ENCODE measurements around the gene TMEM117. TPM values are rescaled to one million over a fixed set of nuclear protein-coding genes. Genes with fewer than 3 reads are reported as not detected.

Gene TMEM117
- total and polyA plus RNA-seq, 4 experiments from 2014 or later: 3.0 to 4.7 (median 3.8) TPM

DNA sequence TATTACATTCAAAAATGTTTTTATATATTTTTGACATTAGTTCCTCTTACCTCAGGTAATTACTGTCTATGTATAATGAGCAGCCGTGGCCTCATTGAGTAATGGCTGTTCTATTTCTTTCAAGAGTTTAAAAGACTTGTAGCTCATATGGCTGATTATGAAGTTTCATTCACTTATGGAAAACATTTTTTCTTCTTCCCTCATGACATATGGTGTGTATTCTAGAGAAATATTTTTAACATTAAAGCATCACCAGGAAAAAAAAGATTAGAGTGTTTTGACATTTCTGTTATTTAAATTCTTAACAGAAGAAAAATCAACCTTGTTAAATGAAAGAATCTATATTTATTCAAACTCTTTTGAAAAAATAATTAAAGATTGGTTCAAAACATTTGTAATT lies 422.4 kb downstream of the TMEM117 start:
- Histone ChIP-seq H3K27ac (ENCODE audit: low read depth, low read length) (no peak overlapping the region), H3K4me1 (ENCODE audit: insufficient read depth, low read length) (no peaks in the 10 kb centered on the region), H3K36me3 (ENCODE audit: insufficient read depth, low read length) (no peaks in the 10 kb centered on the region), H3K4me3 (ENCODE audit: low read length in 2 of 2) (no peak overlapping the region), H3K27me3 (ENCODE audit: insufficient read depth, low read length) (no peaks in the 10 kb centered on the region), H3K9me3 (ENCODE audit: control insufficient read depth in 1 of 2, low read length in 2 of 2) (no peaks in the 10 kb centered on the region)
- ChIA-PET CTCF (ENCODE audit: partially characterized antibody) (no interaction called here), POLR2A (ENCODE audit: partially characterized antibody) (no interaction called here)
- no peaks in the 10 kb centered on the region for H3K4me1 Mint-ChIP-seq
- H3K36me3 Mint-ChIP-seq: no peaks in the 10 kb centered on the region
- intact Hi-C loops (cut with micrococcal nuclease): no loop called here
- DNase-seq: no peak
- H3K9me3 Mint-ChIP-seq: no peaks in the 10 kb centered on the region
- no peaks in the 10 kb centered on the region for H3K27me3 Mint-ChIP-seq
- no peak overlapping the region for H3K4me3 Mint-ChIP-seq
- no peak overlapping the region for H3K27ac Mint-ChIP-seq

DNA sequence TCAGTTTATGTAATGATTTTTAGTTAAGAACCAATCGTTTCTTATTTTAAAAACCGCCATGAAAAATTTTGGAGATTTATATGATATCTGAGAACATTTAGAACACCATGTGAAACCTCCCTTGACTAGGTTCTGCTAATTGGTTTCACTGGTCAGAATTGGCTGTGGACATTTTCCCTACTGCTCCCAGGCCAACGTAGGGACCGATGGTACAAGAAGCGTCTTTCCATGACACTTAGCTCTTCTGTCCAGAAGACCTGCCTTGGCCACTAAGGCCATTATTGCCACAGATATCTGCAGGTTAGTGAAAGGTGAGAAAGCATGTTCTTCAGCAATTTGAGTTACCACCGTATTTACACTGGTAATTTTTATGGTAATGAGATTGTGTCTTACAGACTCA lies 424.0 kb downstream of the TMEM117 start:
- Histone ChIP-seq H3K36me3 (ENCODE audit: insufficient read depth, low read length) (no peaks in the 10 kb centered on the region), H3K9me3 (ENCODE audit: control insufficient read depth in 1 of 2, low read length in 2 of 2) (no peaks in the 10 kb centered on the region), H3K27ac (ENCODE audit: low read depth, low read length) (no peak overlapping the region), H3K4me1 (ENCODE audit: insufficient read depth, low read length) (no peaks in the 10 kb centered on the region), H3K27me3 (ENCODE audit: insufficient read depth, low read length) (no peaks in the 10 kb centered on the region), H3K4me3 (ENCODE audit: low read length in 2 of 2) (no peak overlapping the region)
- Mint-ChIP-seq H3K4me3 (no peak overlapping the region), H3K36me3 (no peaks in the 10 kb centered on the region), H3K27me3 (no peaks in the 10 kb centered on the region), H3K27ac (no peak overlapping the region), H3K9me3 (no peaks in the 10 kb centered on the region), H3K4me1 (no peaks in the 10 kb centered on the region)
- DNase-seq: no peak
- CTCF ChIA-PET (ENCODE audit: partially characterized antibody): no interaction called here
- POLR2A ChIA-PET (ENCODE audit: partially characterized antibody): no interaction called here
- intact Hi-C loops (cut with micrococcal nuclease): no loop called here

DNA sequence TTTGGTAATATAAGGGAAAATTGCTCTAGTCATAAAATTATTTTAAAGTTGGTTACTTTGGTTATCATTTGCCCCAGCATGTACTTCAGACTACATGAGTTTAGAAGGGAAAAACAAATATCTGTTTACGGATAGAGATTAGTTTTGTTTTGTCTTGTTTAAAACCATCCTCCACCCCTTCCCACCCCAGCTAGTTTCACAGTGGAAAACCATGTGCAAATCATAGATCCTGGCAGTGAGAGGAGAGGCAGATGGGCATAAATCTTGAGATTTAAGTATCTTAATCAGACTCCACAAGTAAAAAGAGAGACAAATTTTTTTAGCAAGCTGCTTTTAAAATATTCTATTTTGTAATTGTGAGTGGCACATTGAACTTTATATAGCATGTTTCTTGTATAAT lies 424.7 kb downstream of the TMEM117 start:
- H3K36me3 ChIP-seq (ENCODE audit: insufficient read depth, low read length): no peaks in the 10 kb centered on the region
- H3K9me3 Mint-ChIP-seq: no peaks in the 10 kb centered on the region
- H3K36me3 Mint-ChIP-seq: no peaks in the 10 kb centered on the region
- CTCF ChIA-PET (ENCODE audit: partially characterized antibody): no interaction called here
- DNase-seq: no peak
- H3K27ac Mint-ChIP-seq: no peak overlapping the region
- POLR2A ChIA-PET (ENCODE audit: partially characterized antibody): no interaction called here
- no peaks in the 10 kb centered on the region for H3K4me1 ChIP-seq (ENCODE audit: insufficient read depth, low read length)
- no peak overlapping the region for H3K4me3 Mint-ChIP-seq
- no peak overlapping the region for H3K4me3 ChIP-seq (ENCODE audit: low read length in 2 of 2)
- no peaks in the 10 kb centered on the region for H3K27me3 ChIP-seq (ENCODE audit: insufficient read depth, low read length)
- no peaks in the 10 kb centered on the region for H3K4me1 Mint-ChIP-seq
- no peaks in the 10 kb centered on the region for H3K27me3 Mint-ChIP-seq
- H3K9me3 ChIP-seq (ENCODE audit: control insufficient read depth in 1 of 2, low read length in 2 of 2): no peaks in the 10 kb centered on the region
- H3K27ac ChIP-seq (ENCODE audit: low read depth, low read length): no peak overlapping the region
- intact Hi-C loops (cut with micrococcal nuclease): no loop called here

DNA sequence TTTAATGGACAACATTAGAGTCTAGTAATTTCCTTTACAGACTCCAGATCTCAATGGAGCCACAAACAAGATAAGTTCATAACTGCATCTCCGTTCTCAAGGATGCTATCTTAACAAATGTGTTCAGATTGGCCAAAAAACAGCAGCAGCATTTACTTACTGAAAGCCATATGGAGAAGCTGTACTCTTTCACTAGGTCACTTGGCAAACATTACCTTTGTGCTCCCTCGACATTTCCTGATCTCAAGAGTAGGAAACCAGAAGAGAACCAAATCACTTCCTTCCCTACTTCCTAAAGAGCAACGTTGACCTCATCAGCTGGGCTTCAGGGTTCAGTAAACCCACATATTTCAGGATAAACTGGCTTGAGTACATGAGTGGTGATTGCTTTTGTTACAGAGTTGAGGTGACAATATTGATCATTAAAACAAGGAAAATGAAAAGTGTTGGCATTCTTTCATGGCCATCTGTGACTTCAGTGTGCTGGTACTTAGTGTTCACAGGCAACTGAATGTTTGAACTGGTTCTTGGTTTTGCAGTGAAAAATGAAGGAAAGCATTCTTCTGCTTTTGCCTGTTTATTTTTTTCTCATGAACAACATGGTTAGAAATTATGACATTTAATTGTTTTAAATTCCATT lies 449.6 kb downstream of the TMEM117 start:
- Histone ChIP-seq H3K36me3 (ENCODE audit: insufficient read depth, low read length) (no peaks in the 10 kb centered on the region), H3K4me3 (ENCODE audit: low read length in 2 of 2) (no peak overlapping the region), H3K4me1 (ENCODE audit: insufficient read depth, low read length) (peaks cover 5% of the 10 kb centered on the region), H3K27ac (ENCODE audit: low read depth, low read length) (no peak overlapping the region), H3K27me3 (ENCODE audit: insufficient read depth, low read length) (no peaks in the 10 kb centered on the region), H3K9me3 (ENCODE audit: control insufficient read depth in 1 of 2, low read length in 2 of 2) (no peaks in the 10 kb centered on the region)
- Mint-ChIP-seq H3K27ac (no peak overlapping the region), H3K9me3 (peaks cover 0 to 8% (median under 1%) of the 10 kb centered on the region in 8 donors), H3K36me3 (peaks cover 0 to 3% of the 10 kb centered on the region in 2 donors), H3K4me1 (peaks cover 9 to 23% (median 15%) of the 10 kb centered on the region in 4 donors), H3K27me3 (no peaks in the 10 kb centered on the region), H3K4me3 (peak overlapping the region in 1 of 8 donors; percentile 2)
- ChIA-PET POLR2A (ENCODE audit: partially characterized antibody) (no interaction called here), CTCF (ENCODE audit: partially characterized antibody) (no interaction called here)
- intact Hi-C loops (cut with micrococcal nuclease): no loop called here
- DNase-seq: no peak

DNA sequence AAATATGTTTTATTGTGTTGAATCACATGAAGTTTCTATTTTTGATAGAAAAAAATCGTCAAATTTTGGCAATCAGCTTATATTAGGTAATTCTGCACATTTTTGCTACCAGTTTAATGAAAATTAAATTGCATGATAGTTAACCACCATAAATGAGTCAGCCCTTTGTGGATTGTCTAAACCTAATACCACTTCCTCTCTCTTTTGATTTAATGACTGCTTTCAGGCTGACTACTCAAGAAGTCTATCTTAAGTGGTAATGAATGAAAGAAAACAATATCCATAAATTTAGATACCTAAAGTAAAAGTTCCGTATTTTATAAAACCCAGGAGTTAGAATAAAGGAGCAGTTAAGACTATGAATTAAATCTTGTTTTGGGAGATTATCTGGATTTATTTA lies 450.5 kb downstream of the TMEM117 start:
- no peaks in the 10 kb centered on the region for H3K27me3 ChIP-seq (ENCODE audit: insufficient read depth, low read length)
- CTCF ChIA-PET (ENCODE audit: partially characterized antibody): no interaction called here
- H3K4me3 Mint-ChIP-seq: no peak overlapping the region

DNA sequence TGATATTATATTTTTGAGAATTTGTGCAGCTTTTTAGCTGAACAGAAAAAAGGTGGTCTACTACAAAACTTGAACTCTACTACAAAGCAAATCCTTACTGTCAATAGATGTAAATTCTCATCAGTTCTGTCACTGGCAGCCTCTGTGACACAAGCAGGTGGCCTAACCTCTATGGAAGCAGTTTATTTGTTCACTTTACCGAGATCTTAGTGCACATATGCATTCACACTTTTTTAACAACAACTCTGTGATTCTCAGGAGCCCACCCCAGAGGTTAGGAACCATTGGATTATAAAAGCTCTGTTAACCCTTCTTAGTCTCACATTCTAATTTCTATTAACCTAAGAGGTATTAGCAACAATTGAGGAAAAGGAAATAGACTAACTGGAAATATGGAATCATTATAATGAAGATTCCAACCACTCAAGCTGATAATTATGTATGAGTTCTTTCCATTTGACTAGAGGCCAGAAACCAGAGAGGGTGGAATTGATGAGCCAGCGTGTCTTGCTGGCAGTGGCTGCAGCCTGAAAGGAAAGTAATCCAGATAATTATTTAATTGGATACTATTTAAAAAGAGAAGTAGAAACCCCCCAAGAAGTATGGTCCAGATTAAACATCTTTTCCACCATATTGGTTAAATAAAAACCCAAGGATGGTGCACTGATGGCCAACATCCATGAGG lies 451.1 kb downstream of the TMEM117 start:
- Mint-ChIP-seq H3K4me3 (no peak overlapping the region), H3K27me3 (no peaks in the 10 kb centered on the region), H3K9me3 (peaks cover 0 to 12% (median 2%) of the 10 kb centered on the region in 8 donors), H3K27ac (no peak overlapping the region), H3K4me1 (peaks cover 9 to 23% (median 15%) of the 10 kb centered on the region in 4 donors), H3K36me3 (peaks cover 0 to 3% of the 10 kb centered on the region in 2 donors)
- no peaks in the 10 kb centered on the region for H3K27me3 ChIP-seq (ENCODE audit: insufficient read depth, low read length)
- H3K36me3 ChIP-seq (ENCODE audit: insufficient read depth, low read length): no peaks in the 10 kb centered on the region
- POLR2A ChIA-PET (ENCODE audit: partially characterized antibody): no interaction called here
- no peak for DNase-seq
- CTCF ChIA-PET (ENCODE audit: partially characterized antibody): no interaction called here
- peaks cover 5% of the 10 kb centered on the region for H3K4me1 ChIP-seq (ENCODE audit: insufficient read depth, low read length)
- intact Hi-C loops (cut with micrococcal nuclease): no loop called here
- H3K27ac ChIP-seq (ENCODE audit: low read depth, low read length): no peak overlapping the region
- no peaks in the 10 kb centered on the region for H3K9me3 ChIP-seq (ENCODE audit: control insufficient read depth in 1 of 2, low read length in 2 of 2)
- no peak overlapping the region for H3K4me3 ChIP-seq (ENCODE audit: low read length in 2 of 2)

More for the DNA sequence above, 450.5 kb downstream of the TMEM117 start:
- no peak overlapping the region for H3K4me3 ChIP-seq (ENCODE audit: low read length in 2 of 2)
- no peaks in the 10 kb centered on the region for H3K9me3 ChIP-seq (ENCODE audit: control insufficient read depth in 1 of 2, low read length in 2 of 2)
- POLR2A ChIA-PET (ENCODE audit: partially characterized antibody): no interaction called here
- DNase-seq: no peak
- Mint-ChIP-seq H3K27ac (no peak overlapping the region), H3K4me1 (peaks cover 9 to 23% (median 15%) of the 10 kb centered on the region in 4 donors), H3K27me3 (no peaks in the 10 kb centered on the region), H3K36me3 (peaks cover 0 to 3% of the 10 kb centered on the region in 2 donors), H3K9me3 (peaks cover 0 to 9% (median 2%) of the 10 kb centered on the region in 8 donors)
- peaks cover 5% of the 10 kb centered on the region for H3K4me1 ChIP-seq (ENCODE audit: insufficient read depth, low read length)
- no peaks in the 10 kb centered on the region for H3K36me3 ChIP-seq (ENCODE audit: insufficient read depth, low read length)
- no peak overlapping the region for H3K27ac ChIP-seq (ENCODE audit: low read depth, low read length)
- intact Hi-C loops (cut with micrococcal nuclease): no loop called here

DNA sequence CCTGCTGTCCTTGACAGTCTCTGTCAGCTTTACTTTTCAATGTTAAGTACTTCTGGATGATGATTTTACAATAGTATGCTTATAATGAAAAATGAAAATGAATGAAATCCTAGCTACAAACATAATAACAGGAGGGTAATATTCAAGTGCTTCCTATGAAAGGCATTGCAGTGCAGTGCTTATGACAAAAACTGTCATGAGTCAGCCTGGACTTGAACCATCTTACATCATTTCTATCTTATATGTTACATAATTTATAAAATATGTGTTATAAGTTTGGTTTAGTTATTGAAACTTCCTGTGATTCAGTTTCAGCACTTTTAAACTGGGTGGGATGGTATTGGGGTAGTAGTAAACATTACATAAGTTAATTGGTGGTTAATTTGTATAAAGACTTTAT lies 451.7 kb downstream of the TMEM117 start:
- no peaks in the 10 kb centered on the region for H3K9me3 ChIP-seq (ENCODE audit: control insufficient read depth in 1 of 2, low read length in 2 of 2)
- no peaks in the 10 kb centered on the region for H3K36me3 Mint-ChIP-seq
- no peak overlapping the region for H3K4me3 Mint-ChIP-seq

More for the DNA sequence above, 451.7 kb downstream of the TMEM117 start:
- ChIA-PET CTCF (ENCODE audit: partially characterized antibody) (no interaction called here), POLR2A (ENCODE audit: partially characterized antibody) (no interaction called here)
- Histone ChIP-seq H3K27me3 (ENCODE audit: insufficient read depth, low read length) (no peaks in the 10 kb centered on the region), H3K27ac (ENCODE audit: low read depth, low read length) (no peak overlapping the region), H3K4me3 (ENCODE audit: low read length in 2 of 2) (no peak overlapping the region), H3K4me1 (ENCODE audit: insufficient read depth, low read length) (peaks cover 5% of the 10 kb centered on the region), H3K36me3 (ENCODE audit: insufficient read depth, low read length) (no peaks in the 10 kb centered on the region)
- H3K9me3 Mint-ChIP-seq: peaks cover 0 to 17% (median 2%) of the 10 kb centered on the region in 8 donors
- H3K4me1 Mint-ChIP-seq: peaks cover 9 to 23% (median 15%) of the 10 kb centered on the region in 4 donors
- DNase-seq: no peak
- intact Hi-C loops (cut with micrococcal nuclease): no loop called here
- H3K27ac Mint-ChIP-seq: no peak overlapping the region
- no peaks in the 10 kb centered on the region for H3K27me3 Mint-ChIP-seq
